HUES64 (cell line): ENCODE results near the gene PLCXD1.
"Not testable (repeated sequence)": the region's sequence is repeated elsewhere in the genome, so short reads cannot be mapped to it uniquely, and the experiment has no call there.

ENCODE experiments used
- H3K27ac ChIP-seq: 2 replicates; pipeline ENCODE4 v1.7.0; 2013; ENCODE audit warnings: low read depth, low read length, inconsistent platforms
- H3K27me3 ChIP-seq: 2 replicates; pipeline ENCODE4 v1.6.1; 2013; ENCODE audit warnings: mild to moderate bottlenecking, low read length; ENCODE audit not compliant: insufficient read depth
- H3K36me3 ChIP-seq: 2 replicates; pipeline ENCODE4 v1.6.1; 2013; ENCODE audit warnings: mild to moderate bottlenecking, low read length; ENCODE audit not compliant: insufficient read depth
- H3K4me1 ChIP-seq: 2 replicates; pipeline ENCODE4 v1.6.1; 2013; ENCODE audit warnings: mild to moderate bottlenecking, low read length, moderate library complexity; ENCODE audit not compliant: insufficient read depth
- H3K4me3 ChIP-seq: 2 replicates; pipeline ENCODE4 v1.5.1; 2013; ENCODE audit warnings: mild to moderate bottlenecking, low read length, moderate library complexity
- H3K9ac ChIP-seq: 2 replicates; pipeline ENCODE4 v1.6.1; 2013; ENCODE audit warnings: mild to moderate bottlenecking, low read depth, low read length
- H3K9me3 ChIP-seq: 2 replicates; pipeline ENCODE4 v1.6.1; 2013; ENCODE audit warnings: low read depth, low read length; ENCODE audit not compliant: insufficient read depth
- WGBS: fragments of 150-250, 120-280 bp; methylation state at CpG from one replicate; pipeline ENCODE4 v1.1.7; 2013; ENCODE audit warnings: missing lambda C conversion rate; 5-methylcytosine and 5-hydroxymethylcytosine counted together

The PLCXD1 gene

GRCh38 chrX:265502-265901, 15.7 kb upstream of the PLCXD1 start:
- Histone ChIP-seq H3K27me3 (no peaks in the 10 kb centered on the region), H3K9ac (no peak overlapping the region)
- WGBS, result 93% methylated on average over 8 of the region's 8 CpGs

GRCh38 chrX:267771-268261, 13.4 kb upstream of the PLCXD1 start:
- 92% methylated on average over 31 of the region's 33 CpGs for WGBS
- Histone ChIP-seq H3K9me3 (no peaks in the 10 kb centered on the region), H3K4me3 (no peak overlapping the region)

More at GRCh38 chrX:265502-265901, 15.7 kb upstream of the PLCXD1 start:
- Histone ChIP-seq H3K4me1 (no peaks in the 10 kb centered on the region), H3K27ac (no peak overlapping the region), H3K36me3 (no peaks in the 10 kb centered on the region), H3K9me3 (no peaks in the 10 kb centered on the region), H3K4me3 (no peak overlapping the region)

GRCh38 chrX:270848-271367, 10.3 kb upstream of the PLCXD1 start:
- no peak overlapping the region for H3K9ac ChIP-seq
- no peaks in the 10 kb centered on the region for H3K36me3 ChIP-seq
- no peaks in the 10 kb centered on the region for H3K4me1 ChIP-seq
- no peaks in the 10 kb centered on the region for H3K9me3 ChIP-seq
- H3K27me3 ChIP-seq, result 0 out of 2 replicates have a peak, but pooled peaks cover 2% of the 10 kb centered on the region
- no peak overlapping the region for H3K4me3 ChIP-seq
- H3K27ac ChIP-seq, result no peak overlapping the region
- WGBS, result 95% methylated on average over 19 of the region's 21 CpGs

More at GRCh38 chrX:267771-268261, 13.4 kb upstream of the PLCXD1 start:
- no peak overlapping the region for H3K27ac ChIP-seq
- H3K36me3 ChIP-seq, result no peaks in the 10 kb centered on the region
- no peaks in the 10 kb centered on the region for H3K4me1 ChIP-seq
- H3K9ac ChIP-seq, result no peak overlapping the region
- H3K27me3 ChIP-seq, result no peaks in the 10 kb centered on the region

GRCh38 chrX:274904-275475, 6.2 kb upstream of the PLCXD1 start:
- Histone ChIP-seq H3K9ac (peak overlapping the region; percentile 19; the same call in 1 of the 2 replicates), H3K4me3 (peak overlapping the region; percentile 63), H3K27me3 (peaks cover 9% of the 10 kb centered on the region; the same call in 1 of the 2 replicates), H3K9me3 (no peaks in the 10 kb centered on the region), H3K4me1 (peaks cover 6% of the 10 kb centered on the region; the same call in 1 of the 2 replicates), H3K27ac (no peak overlapping the region), H3K36me3 (no peaks in the 10 kb centered on the region)
- 35% methylated on average over 16 of the region's 16 CpGs for WGBS

- Histone ChIP-seq H3K9me3 (no peaks in the 10 kb centered on the region), H3K9ac (peak overlapping the region; percentile 33; the same call in 1 of the 2 replicates), H3K4me1 (peaks cover 6% of the 10 kb centered on the region; the same call in 1 of the 2 replicates), H3K27me3 (peaks cover 9% of the 10 kb centered on the region; the same call in 1 of the 2 replicates), H3K36me3 (no peaks in the 10 kb centered on the region), H3K4me3 (peak overlapping the region; percentile 63), H3K27ac (no peak overlapping the region; the same call in 1 of the 2 replicates)
- 11% methylated on average over 32 of the region's 32 CpGs for WGBS
These were observed 5.7 kb upstream of the PLCXD1 start for GRCh38 chrX:275476-275966.

GRCh38 chrX:275967-276580, 5.1 kb upstream of the PLCXD1 start:
- Histone ChIP-seq H3K9ac (peak overlapping the region; percentile 33), H3K4me1 (peaks cover 6% of the 10 kb centered on the region; the same call in 1 of the 2 replicates), H3K36me3 (no peaks in the 10 kb centered on the region), H3K27ac (no peak overlapping the region; the same call in 1 of the 2 replicates), H3K27me3 (peaks cover 9% of the 10 kb centered on the region; the same call in 1 of the 2 replicates), H3K9me3 (no peaks in the 10 kb centered on the region), H3K4me3 (peak overlapping the region; percentile 63)
- WGBS, result under 1% methylated on average over 36 of the region's 36 CpGs

GRCh38 chrX:276581-277201, 4.5 kb upstream of the PLCXD1 start:
- WGBS, result 4% methylated on average over 49 of the region's 49 CpGs

GRCh38 chrX:279757-280604, 1.2 kb upstream of the PLCXD1 start:
- 57% methylated on average over 34 of the region's 45 CpGs for WGBS
- H3K9me3 ChIP-seq, H3K9ac ChIP-seq, H3K27me3 ChIP-seq, H3K4me1 ChIP-seq: not testable (repeated sequence)
- Histone ChIP-seq H3K27ac (peak overlapping the region; percentile 37; the same call in 1 of the 2 replicates), H3K4me3 (0 out of 2 replicates have a peak overlapping the region, but pooled peaks have one; percentile 31), H3K36me3 (peaks cover 10% of the 10 kb centered on the region)

More at GRCh38 chrX:276581-277201, 4.5 kb upstream of the PLCXD1 start:
- Histone ChIP-seq H3K4me1 (peaks cover 6% of the 10 kb centered on the region; the same call in 1 of the 2 replicates), H3K27ac (no peak overlapping the region), H3K9me3 (no peaks in the 10 kb centered on the region), H3K27me3 (peaks cover 9% of the 10 kb centered on the region; the same call in 1 of the 2 replicates), H3K36me3 (no peaks in the 10 kb centered on the region), H3K4me3 (peak overlapping the region; percentile 63), H3K9ac (peak overlapping the region; percentile 33)

- WGBS, result no CpG with 5 or more reads among the region's 24 CpGs
These were observed 459 bp upstream of the PLCXD1 start for GRCh38 chrX:280722-281121.

GRCh38 chrX:282000-282681, 960 bp downstream of the PLCXD1 start:
- peaks cover 30% of the 10 kb centered on the region for H3K36me3 ChIP-seq
- H3K27ac ChIP-seq, result peak overlapping the region; percentile 94; the same call in 1 of the 2 replicates
- peak overlapping the region; percentile 93 for H3K4me3 ChIP-seq
- H3K9me3 ChIP-seq, H3K27me3 ChIP-seq, H3K4me1 ChIP-seq: not testable (repeated sequence)
- WGBS, result 75% methylated on average over 20 of the region's 21 CpGs
- H3K9ac ChIP-seq, result peak overlapping the region; percentile 83

More at GRCh38 chrX:280722-281121, 459 bp upstream of the PLCXD1 start:
- not testable (repeated sequence) for H3K9ac ChIP-seq, H3K9me3 ChIP-seq, H3K27ac ChIP-seq, H3K4me1 ChIP-seq, H3K4me3 ChIP-seq, H3K27me3 ChIP-seq
- H3K36me3 ChIP-seq, result peaks cover 18% of the 10 kb centered on the region
